ENCODE results near the gene LYST.

The LYST gene

GRCh38 chr1:235708390-235708962 lies 158.2 kb downstream of the LYST start:
- DNase-seq, result no peak

- no peak for DNase-seq
Observed at GRCh38 chr1:235703506-235703905, 163.2 kb downstream of the LYST start.

- no peak for DNase-seq
Observed at GRCh38 chr1:235702412-235702811, 164.3 kb downstream of the LYST start.

- DNase-seq, result no peak
Observed at GRCh38 chr1:235697508-235697907, 169.2 kb downstream of the LYST start.

GRCh38 chr1:235689356-235689755 lies 177.3 kb downstream of the LYST start:
- no peak for DNase-seq

- DNase-seq, result no peak
Observed at GRCh38 chr1:235688096-235688495, 178.6 kb downstream of the LYST start.

- no peak for DNase-seq
Observed at GRCh38 chr1:235683653-235684052, 183.1 kb downstream of the LYST start.

- DNase-seq, result no peak
Observed at GRCh38 chr1:235682216-235682615, 184.5 kb downstream of the LYST start.

GRCh38 chr1:235679644-235680043 lies 187.1 kb downstream of the LYST start:
- DNase-seq, result no peak

- no peak for DNase-seq
Observed at GRCh38 chr1:235679005-235679404, 187.7 kb downstream of the LYST start.

GRCh38 chr1:235675152-235675890 lies 191.4 kb downstream of the LYST start:
- no peak for DNase-seq

GRCh38 chr1:235673981-235674380 lies 192.7 kb downstream of the LYST start:
- DNase-seq, result no peak

GRCh38 chr1:235671992-235672391 lies 194.7 kb downstream of the LYST start:
- DNase-seq, result no peak

- DNase-seq, result no peak
Observed at GRCh38 chr1:235670157-235670776, 196.4 kb downstream of the LYST start.

GRCh38 chr1:235669277-235669676 lies 197.4 kb downstream of the LYST start:
- DNase-seq, result no peak

GRCh38 chr1:235663628-235664027 lies 203.1 kb downstream of the LYST start:
- DNase-seq, result no peak

GRCh38 chr1:235661568-235661967 lies 205.1 kb downstream of the LYST start:
- no peak for DNase-seq

GRCh38 chr1:235659186-235659771 lies 207.4 kb downstream of the LYST start:
- no peak for DNase-seq

GRCh38 chr1:235657747-235658526 lies 208.8 kb downstream of the LYST start:
- DNase-seq, result no peak

- no peak for DNase-seq
Observed at GRCh38 chr1:235657269-235657668, 209.4 kb downstream of the LYST start.

GRCh38 chr1:235652364-235652763 lies 214.3 kb downstream of the LYST start:
- no peak for DNase-seq

- DNase-seq, result no peak
Observed at GRCh38 chr1:235651170-235651806, 215.4 kb downstream of the LYST start.

Data from CD4-positive, alpha-beta T cell treated with Interferon gamma for 1 hour (primary cell).